ENCODE results near the gene KISS1R.
"Not testable (repeated sequence)": the region's sequence is repeated elsewhere in the genome, so short reads cannot be mapped to it uniquely, and the experiment has no call there.

DNA sequence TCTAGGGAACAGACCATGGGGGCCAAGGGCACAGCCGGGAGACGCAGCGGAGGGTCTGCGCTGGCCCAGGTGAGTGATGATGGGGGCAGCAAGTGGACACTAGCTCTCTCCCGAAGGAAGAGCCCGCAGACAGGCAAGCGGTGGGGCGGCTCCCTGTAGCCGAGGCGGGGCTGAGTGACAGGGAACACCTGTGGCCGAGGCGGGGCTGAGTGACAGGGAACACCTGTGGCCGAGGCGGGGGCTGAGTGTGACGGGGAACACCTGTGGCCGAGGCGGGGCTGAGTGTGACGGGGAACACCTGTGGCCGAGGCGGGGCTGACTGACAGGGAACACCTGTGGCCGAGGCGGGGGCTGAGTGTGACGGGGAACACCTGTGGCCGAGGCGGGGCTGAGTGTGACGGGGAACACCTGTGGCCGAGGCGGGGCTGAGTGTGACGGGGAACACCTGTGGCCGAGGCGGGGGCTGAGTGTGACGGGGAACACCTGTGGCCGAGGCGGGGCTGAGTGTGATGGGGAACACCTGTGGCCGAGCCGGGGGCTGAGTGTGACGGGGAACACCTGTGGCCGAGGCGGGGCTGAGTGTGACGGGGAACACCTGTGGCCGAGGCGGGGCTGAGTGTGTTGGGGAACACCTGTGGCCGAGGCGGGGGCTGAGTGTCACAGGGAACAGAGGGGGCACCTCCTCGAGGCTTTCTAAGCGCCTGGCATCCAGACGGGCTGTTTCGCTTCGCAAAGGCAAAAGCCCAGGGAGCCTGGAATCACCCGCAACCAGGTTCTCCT lies 25.5 kb upstream of the KISS1R start:
- TF ChIP-seq RXRA (IDR thresholded peaks at IDR 0.05); CTCF (IDR thresholded peaks at IDR 0.05; ENCODE audit: low read depth, low read length, missing input control); YY1 (IDR thresholded peaks at IDR 0.05); FOXA1 (IDR thresholded peaks at IDR 0.05); RAD21 (IDR thresholded peaks at IDR 0.05); GABPA (IDR thresholded peaks at IDR 0.05 in 1 of 2, conservative IDR thresholded peaks at IDR 0.05 in 1 of 2); ZBTB33 (IDR thresholded peaks at IDR 0.05); TAF1 (conservative IDR thresholded peaks at IDR 0.05); SP1 (IDR thresholded peaks at IDR 0.05): not testable (repeated sequence)
- TF ChIP-seq, protein P1, sequence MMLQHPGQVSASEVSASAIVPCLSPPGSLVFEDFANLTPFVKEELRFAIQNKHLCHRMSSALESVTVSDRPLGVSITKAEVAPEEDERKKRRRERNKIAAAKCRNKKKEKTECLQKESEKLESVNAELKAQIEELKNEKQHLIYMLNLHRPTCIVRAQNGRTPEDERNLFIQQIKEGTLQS (IDR thresholded peaks at IDR 0.05) = not testable (repeated sequence)

Data from liver (tissue), 3 donors.